Glutamatergic neuron (in vitro differentiated cells): ENCODE results near the gene WDR18. TPM values are rescaled to one million over a fixed set of nuclear protein-coding genes. Genes with fewer than 3 reads are reported as not detected.

Source experiments
- DNase-seq: peaks from one replicate; pipeline ENCODE4 v3.0.0; 2022
- H3K27ac Mint-ChIP-seq: one replicate; pipeline ENCODE4 v1.8.0; 2020; ENCODE audit warnings: mild to moderate bottlenecking, mixed read lengths, inconsistent platforms; ENCODE audit not compliant: unreplicated experiment
- H3K27me3 Mint-ChIP-seq: one replicate; pipeline ENCODE4 v1.8.0; 2020; ENCODE audit warnings: mild to moderate bottlenecking, moderate library complexity, mixed read lengths, inconsistent platforms; ENCODE audit not compliant: unreplicated experiment
- H3K36me3 Mint-ChIP-seq: one replicate; pipeline ENCODE4 v1.8.0; 2020; ENCODE audit warnings: mild to moderate bottlenecking, mixed read lengths, inconsistent platforms; ENCODE audit not compliant: unreplicated experiment
- H3K4me1 Mint-ChIP-seq: one replicate; pipeline ENCODE4 v1.8.0; 2020; ENCODE audit warnings: mild to moderate bottlenecking, low read depth, mixed read lengths, inconsistent platforms; ENCODE audit not compliant: unreplicated experiment
- H3K4me3 Mint-ChIP-seq: one replicate; pipeline ENCODE4 v1.8.0; 2020; ENCODE audit warnings: mild to moderate bottlenecking, mixed read lengths, inconsistent platforms; ENCODE audit not compliant: unreplicated experiment
- H3K9me3 Mint-ChIP-seq: one replicate; pipeline ENCODE4 v1.8.0; 2020; ENCODE audit warnings: mild to moderate bottlenecking, moderate library complexity, mixed read lengths, inconsistent platforms; ENCODE audit not compliant: unreplicated experiment
- total RNA-seq: library from RNA; stranded (reverse); fragmentation: NEBNext Ultra II Directional; extraction: Animal tissue kit (Norgen Biotek cat#: 25700); gene quantifications from one replicate; pipeline ENCODE4 v1.2.1, GENCODE V29; 2021; ENCODE audit not compliant: unreplicated experiment
- TF ChIP-seq, protein P1 (sequence below): fragments of 200-600 bp; sonication (generic); IDR thresholded peaks from one replicate; pipeline ENCODE4 v1.5.0; 2021; ENCODE audit not compliant: partially characterized antibody, unreplicated experiment

The WDR18 gene
- total RNA-seq, 1 donor from 2014 or later = 52.1 TPM

DNA sequence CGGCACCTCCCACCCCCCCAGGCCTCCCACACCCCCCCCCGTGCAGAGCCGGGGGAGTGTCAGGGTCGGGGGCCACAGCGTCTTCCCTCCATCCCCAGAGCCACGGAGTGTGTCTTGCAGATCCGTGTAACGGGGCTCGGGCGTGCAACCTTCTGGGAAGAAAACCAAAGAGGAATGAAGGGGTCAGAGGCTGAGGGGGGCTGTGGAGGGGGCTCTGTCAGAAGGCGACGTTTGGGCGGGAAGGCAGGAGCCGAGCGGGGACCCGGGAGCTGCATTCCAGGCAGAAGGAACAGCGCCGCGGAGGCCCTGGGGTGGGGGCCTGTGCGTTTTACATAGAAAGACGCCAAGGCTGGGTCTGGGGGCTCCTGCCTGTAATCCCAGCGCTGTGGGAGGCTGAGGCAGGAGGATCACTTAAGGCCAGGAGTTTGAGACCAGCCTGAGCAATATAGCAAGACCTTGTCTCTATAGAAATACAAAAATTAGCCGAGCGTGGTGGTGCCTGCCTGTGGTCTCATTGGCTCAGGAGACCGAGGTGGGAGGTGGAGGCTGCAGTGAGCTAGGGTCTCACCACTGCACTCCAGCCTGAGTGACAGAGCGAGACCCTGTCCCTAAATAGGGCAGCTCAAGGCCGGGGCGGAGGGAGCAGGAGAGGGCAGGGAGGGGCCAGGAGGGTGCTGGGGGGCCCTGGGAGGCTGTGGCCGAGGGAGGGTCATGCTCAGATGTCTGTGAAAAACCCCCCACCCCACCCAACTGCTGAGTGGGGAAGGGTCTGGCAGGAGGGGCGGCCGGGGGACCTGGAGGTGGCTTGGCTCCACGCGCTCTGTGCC is 30.5 kb upstream of the WDR18 start:
- peaks cover 3% of the 10 kb centered on the region for H3K9me3 Mint-ChIP-seq
- peaks cover 6% of the 10 kb centered on the region for H3K4me1 Mint-ChIP-seq
- H3K27ac Mint-ChIP-seq = no peak overlapping the region
- TF ChIP-seq, protein P1, sequence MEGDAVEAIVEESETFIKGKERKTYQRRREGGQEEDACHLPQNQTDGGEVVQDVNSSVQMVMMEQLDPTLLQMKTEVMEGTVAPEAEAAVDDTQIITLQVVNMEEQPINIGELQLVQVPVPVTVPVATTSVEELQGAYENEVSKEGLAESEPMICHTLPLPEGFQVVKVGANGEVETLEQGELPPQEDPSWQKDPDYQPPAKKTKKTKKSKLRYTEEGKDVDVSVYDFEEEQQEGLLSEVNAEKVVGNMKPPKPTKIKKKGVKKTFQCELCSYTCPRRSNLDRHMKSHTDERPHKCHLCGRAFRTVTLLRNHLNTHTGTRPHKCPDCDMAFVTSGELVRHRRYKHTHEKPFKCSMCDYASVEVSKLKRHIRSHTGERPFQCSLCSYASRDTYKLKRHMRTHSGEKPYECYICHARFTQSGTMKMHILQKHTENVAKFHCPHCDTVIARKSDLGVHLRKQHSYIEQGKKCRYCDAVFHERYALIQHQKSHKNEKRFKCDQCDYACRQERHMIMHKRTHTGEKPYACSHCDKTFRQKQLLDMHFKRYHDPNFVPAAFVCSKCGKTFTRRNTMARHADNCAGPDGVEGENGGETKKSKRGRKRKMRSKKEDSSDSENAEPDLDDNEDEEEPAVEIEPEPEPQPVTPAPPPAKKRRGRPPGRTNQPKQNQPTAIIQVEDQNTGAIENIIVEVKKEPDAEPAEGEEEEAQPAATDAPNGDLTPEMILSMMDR = no peak
- no peak for DNase-seq
- H3K27me3 Mint-ChIP-seq = no peaks in the 10 kb centered on the region
- no peak overlapping the region for H3K4me3 Mint-ChIP-seq
- H3K36me3 Mint-ChIP-seq = no peaks in the 10 kb centered on the region

DNA sequence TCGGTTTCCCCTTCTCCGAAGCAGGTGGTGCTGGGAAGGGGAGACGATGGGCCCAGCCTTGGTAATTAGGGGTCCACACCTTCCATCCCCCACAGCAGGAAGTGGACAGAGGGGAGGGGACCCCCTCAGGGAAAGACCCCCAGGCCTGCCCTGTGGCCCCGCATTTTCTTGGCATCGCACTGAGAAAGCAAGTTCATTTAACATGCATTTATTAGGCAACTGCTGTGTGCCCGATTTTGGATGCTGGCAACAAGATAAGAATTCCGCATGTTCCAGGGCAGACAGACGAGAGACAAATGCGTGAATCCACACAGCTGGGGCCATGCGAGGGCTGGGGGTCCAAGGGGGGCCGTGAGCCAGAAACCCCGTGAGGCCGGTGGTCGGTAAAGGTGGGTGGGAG is 29.9 kb upstream of the WDR18 start:
- no peaks in the 10 kb centered on the region for H3K36me3 Mint-ChIP-seq
- H3K27me3 Mint-ChIP-seq = no peaks in the 10 kb centered on the region
- no peak overlapping the region for H3K27ac Mint-ChIP-seq
- H3K9me3 Mint-ChIP-seq = peaks cover 3% of the 10 kb centered on the region
- DNase-seq = no peak
- H3K4me3 Mint-ChIP-seq = no peak overlapping the region
- peaks cover 8% of the 10 kb centered on the region for H3K4me1 Mint-ChIP-seq
- TF ChIP-seq, protein P1 = no peak

DNA sequence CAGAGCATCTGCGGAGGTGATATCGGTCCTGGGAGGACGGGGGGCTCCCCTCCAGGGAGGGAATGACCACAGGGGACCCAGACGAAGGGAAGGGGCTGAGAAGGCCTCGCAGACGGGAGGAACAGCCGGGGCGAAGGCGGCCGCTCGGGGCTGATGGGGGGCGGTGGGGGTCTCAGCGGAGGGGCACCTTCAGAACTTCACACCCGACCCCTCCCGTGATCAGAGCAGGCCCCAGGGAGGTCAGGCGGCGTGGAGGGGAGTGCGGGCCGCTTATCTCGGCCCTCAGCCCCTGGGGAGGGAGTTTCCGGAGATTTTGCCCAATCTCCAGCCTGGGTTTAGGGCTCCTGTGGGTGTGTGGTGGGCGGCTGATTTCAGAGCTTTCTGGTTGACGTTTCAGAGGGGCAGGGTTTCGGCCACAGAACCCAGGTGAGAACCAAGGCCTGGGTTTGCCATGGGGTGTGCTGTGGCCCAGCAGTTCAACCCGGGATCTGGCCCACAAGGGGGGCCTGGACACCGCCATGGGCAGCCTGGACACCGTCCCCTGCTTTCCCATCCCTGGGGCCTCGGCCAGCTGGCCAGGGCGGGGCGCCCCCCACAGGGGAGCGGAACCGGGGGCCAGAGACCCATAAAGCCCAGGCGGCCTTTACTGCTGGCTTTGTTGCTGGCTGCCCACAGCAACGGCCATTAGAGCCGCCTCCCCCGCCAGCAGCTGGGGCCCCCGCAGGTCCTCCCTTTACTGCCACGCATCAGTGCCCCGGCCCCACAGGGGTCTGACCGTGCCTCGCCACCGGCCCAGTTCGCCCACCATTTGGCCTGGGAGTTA is 29.3 kb upstream of the WDR18 start:
- DNase-seq = no peak
- H3K27ac Mint-ChIP-seq = no peak overlapping the region
- no peaks in the 10 kb centered on the region for H3K36me3 Mint-ChIP-seq
- TF ChIP-seq, protein P1 = no peak
- peaks cover 8% of the 10 kb centered on the region for H3K4me1 Mint-ChIP-seq
- no peak overlapping the region for H3K4me3 Mint-ChIP-seq
- H3K27me3 Mint-ChIP-seq = peaks cover 2% of the 10 kb centered on the region
- H3K9me3 Mint-ChIP-seq = peaks cover 3% of the 10 kb centered on the region

DNA sequence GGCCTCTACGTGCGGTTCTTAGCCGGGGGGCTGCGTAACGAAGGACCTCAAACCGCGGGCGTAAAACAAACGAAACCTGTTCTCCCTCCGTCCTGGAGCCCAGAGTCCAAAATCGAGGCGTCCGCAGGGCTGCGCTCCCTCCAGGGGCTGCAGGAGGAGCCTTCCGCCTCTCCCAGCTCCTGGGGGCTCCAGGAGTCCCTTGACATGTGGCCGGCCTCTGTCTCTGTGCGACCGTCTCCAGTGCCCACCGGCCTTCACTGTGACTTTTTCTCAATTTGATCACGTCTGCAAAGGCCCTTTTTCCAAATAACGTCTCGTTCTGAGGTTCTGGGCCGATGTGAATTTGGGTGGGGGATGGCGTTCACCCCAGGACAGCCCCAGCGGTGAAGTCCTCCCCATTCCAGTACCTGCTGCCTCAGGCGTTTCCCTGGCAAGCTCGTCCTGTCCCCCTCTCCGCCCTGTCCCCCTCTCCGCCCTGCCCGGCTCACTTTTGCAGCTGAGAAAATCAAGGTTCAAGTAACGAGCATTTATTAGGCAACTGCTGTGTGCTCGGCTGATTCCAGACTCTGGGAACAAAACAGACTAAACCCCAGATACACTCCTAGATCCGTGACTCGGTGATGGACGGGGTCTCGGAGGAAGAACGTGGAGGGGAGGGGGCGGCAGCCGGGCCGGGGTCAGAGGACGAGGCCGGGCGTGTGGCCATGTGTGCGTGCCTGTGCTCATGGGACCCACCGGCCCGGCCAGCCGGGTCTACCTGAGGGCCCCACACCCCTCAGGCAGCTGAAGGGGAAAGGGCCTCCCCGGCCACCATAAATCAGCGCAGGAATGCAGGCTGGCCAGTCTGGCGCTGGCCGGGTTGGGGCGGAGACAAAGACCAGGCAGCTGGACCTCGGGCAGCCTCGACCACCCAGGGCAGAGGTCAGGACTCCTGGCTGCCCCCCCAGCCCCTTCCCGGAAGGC is 28.1 kb upstream of the WDR18 start:
- peak; percentile 56 for DNase-seq
- Mint-ChIP-seq H3K9me3 (no peaks in the 10 kb centered on the region), H3K4me1 (peaks cover 8% of the 10 kb centered on the region)

More for the DNA sequence above, 28.1 kb upstream of the WDR18 start:
- TF ChIP-seq, protein P1 = no peak
- H3K27ac Mint-ChIP-seq = peak overlapping the region; percentile 82
- H3K36me3 Mint-ChIP-seq = no peaks in the 10 kb centered on the region
- H3K27me3 Mint-ChIP-seq = peaks cover 5% of the 10 kb centered on the region
- peak overlapping the region; percentile 38 for H3K4me3 Mint-ChIP-seq
